Activated naive CD4-positive, alpha-beta T cell treated with Interleukin-2 at 50 U/mL for 16 hours (primary cell): ENCODE measurements around the gene CCDC192.
A peak's percentile ranks its signal among the peaks of the same experiment; 100 is the strongest.

ENCODE experiments used
- DNase-seq: peaks from one replicate; pipeline ENCODE4 v3.0.0-alpha.2; 2020

CCDC192 gene

DNA sequence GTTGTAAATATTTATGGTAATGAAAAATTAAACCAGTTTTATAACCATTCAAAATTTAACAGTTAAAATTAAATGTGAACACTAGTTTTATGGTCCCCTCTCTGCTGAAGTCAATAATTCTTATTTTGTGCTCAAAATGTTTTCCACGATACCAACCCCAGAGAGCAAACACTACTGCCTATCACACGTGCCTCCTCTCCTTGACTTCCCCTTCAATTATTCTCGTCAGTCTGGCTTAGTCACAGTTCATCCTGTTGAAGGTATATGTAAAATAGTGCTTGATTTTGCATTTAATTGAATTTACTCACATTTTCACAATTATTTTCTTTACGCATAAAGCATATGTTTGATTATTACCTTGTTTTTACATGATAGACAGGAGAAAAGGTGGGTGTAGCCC is 148.8 kb downstream of the CCDC192 start:
- no peak for DNase-seq

GRCh38 chr5:127854520-127854919 is 151.3 kb downstream of the CCDC192 start:
- no peak for DNase-seq

- DNase-seq = no peak
Measured at GRCh38 chr5:127856292-127856691, 153.1 kb downstream of the CCDC192 start.

GRCh38 chr5:127858116-127858784 is 155.1 kb downstream of the CCDC192 start:
- DNase-seq = no peak

- no peak for DNase-seq
Measured at GRCh38 chr5:127860291-127860690, 157.1 kb downstream of the CCDC192 start.

GRCh38 chr5:127863161-127863560 is 160.0 kb downstream of the CCDC192 start:
- DNase-seq = no peak

- no peak for DNase-seq
Measured at GRCh38 chr5:127863610-127864395, 160.6 kb downstream of the CCDC192 start.

GRCh38 chr5:127864511-127864910 is 161.3 kb downstream of the CCDC192 start:
- no peak for DNase-seq

DNA sequence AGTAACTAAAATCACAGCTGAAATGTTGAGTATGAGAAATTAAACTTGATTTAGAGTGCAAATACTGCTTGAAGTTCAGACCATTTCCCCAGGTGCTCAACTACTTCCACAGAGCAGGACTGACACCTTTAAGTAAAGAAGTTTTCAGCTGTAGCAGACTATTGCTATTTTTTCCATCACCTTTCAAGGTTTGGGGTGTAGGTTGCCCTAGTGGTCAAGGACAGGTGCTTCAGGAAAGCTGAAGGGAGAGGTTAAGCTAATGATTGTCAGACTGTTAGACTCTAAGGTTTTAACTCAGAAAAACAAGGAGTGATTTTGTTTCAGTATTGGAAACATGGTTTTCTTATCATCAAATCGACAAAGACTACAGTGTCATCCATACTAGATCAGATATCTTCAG is 162.1 kb downstream of the CCDC192 start:
- no peak for DNase-seq

- DNase-seq = no peak
Measured at GRCh38 chr5:127867022-127867783, 164.0 kb downstream of the CCDC192 start.

GRCh38 chr5:127870914-127871313 is 167.7 kb downstream of the CCDC192 start:
- no peak for DNase-seq

DNA sequence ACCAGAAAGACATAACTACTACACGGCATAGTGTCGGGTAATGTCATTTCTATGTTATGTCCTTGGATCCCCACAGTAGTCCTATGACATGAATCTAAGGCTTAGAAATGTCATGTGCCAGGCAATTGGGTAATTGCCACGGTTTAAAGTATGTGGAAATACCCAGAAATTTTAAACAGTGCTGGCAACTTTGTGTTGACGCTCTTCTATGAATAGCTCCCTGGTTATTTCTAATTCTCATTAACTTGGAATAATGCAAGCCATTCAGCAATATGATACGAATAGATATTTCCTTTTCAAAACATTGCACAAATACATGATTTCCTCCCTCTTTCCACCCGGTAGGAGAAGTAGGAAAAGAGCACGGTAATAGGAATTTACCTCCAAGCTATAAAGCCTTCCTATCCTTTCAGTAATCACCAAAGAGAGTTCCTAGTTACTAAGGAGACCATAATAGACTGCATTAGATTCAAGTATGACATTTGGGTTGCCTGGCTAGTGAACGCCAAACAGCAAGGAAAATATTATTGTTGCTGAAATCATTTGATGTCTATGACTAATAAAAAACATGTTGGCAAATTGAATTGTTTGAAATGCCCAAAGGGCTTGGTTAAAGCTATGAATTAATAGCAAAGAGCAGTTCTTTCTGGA is 168.4 kb downstream of the CCDC192 start:
- DNase-seq = no peak

- DNase-seq = no peak
Measured at GRCh38 chr5:127872494-127872893, 169.3 kb downstream of the CCDC192 start.

- DNase-seq = peak; percentile 28
Measured at GRCh38 chr5:127875235-127876021, 172.2 kb downstream of the CCDC192 start.

GRCh38 chr5:127876384-127876783 is 173.2 kb downstream of the CCDC192 start:
- no peak for DNase-seq

DNA sequence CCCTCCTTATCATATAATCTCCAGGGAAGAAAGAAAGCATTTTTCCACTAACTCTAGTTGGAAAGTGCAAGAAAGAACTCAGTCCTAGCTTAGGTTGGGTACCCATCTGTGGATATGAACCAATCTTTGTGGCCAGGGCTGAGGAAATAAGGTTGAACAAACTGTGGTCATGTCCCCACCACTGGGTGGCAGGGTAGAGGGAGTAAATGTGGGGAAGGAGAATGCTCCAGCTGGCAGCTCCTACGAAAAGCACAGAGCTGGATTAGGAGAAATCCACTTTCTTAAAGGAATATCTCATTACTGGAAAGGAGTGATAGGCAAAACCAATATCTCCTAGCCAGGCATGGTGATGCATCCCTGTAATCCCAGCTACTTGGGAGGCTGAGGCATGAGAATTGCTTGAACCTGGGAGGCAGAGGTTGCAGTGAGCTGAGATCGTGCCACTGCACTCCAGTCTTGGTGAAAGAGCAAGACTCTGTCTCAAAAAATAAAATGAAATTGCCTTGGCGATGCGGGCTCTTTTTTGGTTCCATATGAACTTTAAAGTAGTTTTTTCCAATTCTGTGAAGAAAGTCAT is 175.1 kb downstream of the CCDC192 start:
- no peak for DNase-seq

GRCh38 chr5:127884416-127884815 is 181.2 kb downstream of the CCDC192 start:
- DNase-seq = no peak

GRCh38 chr5:127885176-127885575 is 182.0 kb downstream of the CCDC192 start:
- no peak for DNase-seq

- no peak for DNase-seq
Measured at GRCh38 chr5:127886081-127886480, 182.9 kb downstream of the CCDC192 start.

GRCh38 chr5:127887282-127887681 is 184.1 kb downstream of the CCDC192 start:
- no peak for DNase-seq

- no peak for DNase-seq
Measured at GRCh38 chr5:127891942-127892341, 188.8 kb downstream of the CCDC192 start.
